ENCODE data around the gene POU6F1. TPM values are rescaled to one million over a fixed set of nuclear protein-coding genes. Genes with fewer than 3 reads are reported as not detected.

POU6F1 gene
- total RNA-seq, 5 donors from 2014 or later (not counting 1 experiment from before 2014, with no cell fraction given), result 29.4 to 61.9 (median 45.4) TPM

- no peak overlapping the region for H3K4me3 Mint-ChIP-seq
- H3K27ac Mint-ChIP-seq, result peak overlapping the region in 1 of 2 donors; percentile 22
- peaks cover 8% of the 10 kb centered on the region for H3K36me3 Mint-ChIP-seq
- H3K9me3 Mint-ChIP-seq, result no peaks in the 10 kb centered on the region
- ATAC-seq (replicated peaks in 1 of 4) (no peak), DNase-seq (no peak)
- Histone ChIP-seq H3K27ac (ENCODE audit: low read length) (no peak overlapping the region), H3K27me3 (replicated peaks in 1 of 2; ENCODE audit: control insufficient read depth in 2 of 2, extremely low read depth in 1 of 2, insufficient read depth in 2 of 2, low read length in 1 of 2) (no peaks in the 10 kb centered on the region), H3K9me3 (no peaks in the 10 kb centered on the region), H3K4me3 (ENCODE audit: control insufficient read depth in 1 of 2, extremely low read depth in 1 of 2, low read length in 1 of 2) (no peak overlapping the region), H3K4me1 (ENCODE audit: control insufficient read depth in 1 of 2, extremely low read depth in 1 of 2, insufficient read depth in 2 of 2, low read length in 2 of 2) (no peaks in the 10 kb centered on the region), H3K36me3 (ENCODE audit: control insufficient read depth in 2 of 2, extremely low read depth in 1 of 2, insufficient read depth in 1 of 2, low read length in 1 of 2) (no peaks in the 10 kb centered on the region)
- no CpG with 5 or more reads among the region's 3 CpGs for WGBS (ENCODE audit: insufficient coverage)
- peaks cover 18 to 30% (median 29%) of the 10 kb centered on the region in 3 donors for H3K4me1 Mint-ChIP-seq
- POLR2A ChIA-PET, result no interaction called here
- CTCF ChIA-PET, result no interaction called here
- no peaks in the 10 kb centered on the region for H3K27me3 Mint-ChIP-seq
Observed at GRCh38 chr12:51156245-51156765, 61.6 kb downstream of the POU6F1 start.

GRCh38 chr12:51152953-51153352 lies 64.9 kb downstream of the POU6F1 start:
- DNase-seq, result no peak
- H3K4me1 Mint-ChIP-seq, result peaks cover 26 to 34% (median 33%) of the 10 kb centered on the region in 3 donors
- Histone ChIP-seq H3K36me3 (ENCODE audit: control insufficient read depth in 2 of 2, extremely low read depth in 1 of 2, insufficient read depth in 1 of 2, low read length in 1 of 2) (no peaks in the 10 kb centered on the region), H3K27me3 (replicated peaks in 1 of 2; ENCODE audit: control insufficient read depth in 2 of 2, extremely low read depth in 1 of 2, insufficient read depth in 2 of 2, low read length in 1 of 2) (no peaks in the 10 kb centered on the region), H3K4me1 (ENCODE audit: control insufficient read depth in 1 of 2, extremely low read depth in 1 of 2, insufficient read depth in 2 of 2, low read length in 2 of 2) (no peaks in the 10 kb centered on the region), H3K4me3 (ENCODE audit: control insufficient read depth in 1 of 2, extremely low read depth in 1 of 2, low read length in 1 of 2) (no peak overlapping the region), H3K9me3 (no peaks in the 10 kb centered on the region), H3K27ac (ENCODE audit: low read length) (no peak overlapping the region)
- POLR2A ChIA-PET, result no interaction called here
- H3K36me3 Mint-ChIP-seq, result peaks cover 14% of the 10 kb centered on the region
- H3K27ac Mint-ChIP-seq, result no peak overlapping the region
- H3K4me3 Mint-ChIP-seq, result no peak overlapping the region
- no CpG with 5 or more reads among the region's 1 CpG for WGBS (ENCODE audit: insufficient coverage)
- ATAC-seq (replicated peaks in 1 of 4), result no peak
- H3K9me3 Mint-ChIP-seq, result no peaks in the 10 kb centered on the region
- H3K27me3 Mint-ChIP-seq, result no peaks in the 10 kb centered on the region
- CTCF ChIA-PET, result no interaction called here

- Mint-ChIP-seq H3K27ac (no peak overlapping the region), H3K4me3 (no peak overlapping the region), H3K27me3 (no peaks in the 10 kb centered on the region), H3K4me1 (peaks cover 37 to 43% (median 39%) of the 10 kb centered on the region in 3 donors), H3K9me3 (no peaks in the 10 kb centered on the region), H3K36me3 (peaks cover 16% of the 10 kb centered on the region)
- H3K27me3 ChIP-seq (replicated peaks in 1 of 2; ENCODE audit: control insufficient read depth in 2 of 2, extremely low read depth in 1 of 2, insufficient read depth in 2 of 2, low read length in 1 of 2), result no peaks in the 10 kb centered on the region
- H3K36me3 ChIP-seq (ENCODE audit: control insufficient read depth in 2 of 2, extremely low read depth in 1 of 2, insufficient read depth in 1 of 2, low read length in 1 of 2), result peaks cover 0 to 2% of the 10 kb centered on the region in 2 donors
- ChIA-PET CTCF (no interaction called here), POLR2A (no interaction called here)
- ATAC-seq (replicated peaks in 1 of 4), result no peak
- 75% methylated on average over 2 of the region's 3 CpGs for WGBS (ENCODE audit: insufficient coverage)
- H3K27ac ChIP-seq (ENCODE audit: low read length), result no peak overlapping the region
- H3K9me3 ChIP-seq, result no peaks in the 10 kb centered on the region
- no peak for DNase-seq
- no peak overlapping the region for H3K4me3 ChIP-seq (ENCODE audit: control insufficient read depth in 1 of 2, extremely low read depth in 1 of 2, low read length in 1 of 2)
- no peaks in the 10 kb centered on the region for H3K4me1 ChIP-seq (ENCODE audit: control insufficient read depth in 1 of 2, extremely low read depth in 1 of 2, insufficient read depth in 2 of 2, low read length in 2 of 2)
Observed at GRCh38 chr12:51150777-51151176, 67.1 kb downstream of the POU6F1 start.

- no peak overlapping the region for H3K27ac Mint-ChIP-seq
- no peak overlapping the region for H3K4me3 Mint-ChIP-seq
- no peaks in the 10 kb centered on the region for H3K9me3 ChIP-seq
- no peak overlapping the region for H3K27ac ChIP-seq (ENCODE audit: low read length)
- ChIA-PET CTCF (no interaction called here), POLR2A (no interaction called here)
- ATAC-seq (replicated peaks in 1 of 4), result no peak
- H3K36me3 Mint-ChIP-seq, result peaks cover 28% of the 10 kb centered on the region
- no peaks in the 10 kb centered on the region for H3K27me3 ChIP-seq (replicated peaks in 1 of 2; ENCODE audit: control insufficient read depth in 2 of 2, extremely low read depth in 1 of 2, insufficient read depth in 2 of 2, low read length in 1 of 2)
- H3K27me3 Mint-ChIP-seq, result no peaks in the 10 kb centered on the region
- peaks cover 40 to 44% (median 43%) of the 10 kb centered on the region in 3 donors for H3K4me1 Mint-ChIP-seq
- H3K4me3 ChIP-seq (ENCODE audit: control insufficient read depth in 1 of 2, extremely low read depth in 1 of 2, low read length in 1 of 2), result no peak overlapping the region
- WGBS (ENCODE audit: insufficient coverage), result 80% methylated on average over 1 of the region's 1 CpG
- peaks cover 0 to 6% of the 10 kb centered on the region in 2 donors for H3K36me3 ChIP-seq (ENCODE audit: control insufficient read depth in 2 of 2, extremely low read depth in 1 of 2, insufficient read depth in 1 of 2, low read length in 1 of 2)
- no peak for DNase-seq
- no peaks in the 10 kb centered on the region for H3K9me3 Mint-ChIP-seq
- no peaks in the 10 kb centered on the region for H3K4me1 ChIP-seq (ENCODE audit: control insufficient read depth in 1 of 2, extremely low read depth in 1 of 2, insufficient read depth in 2 of 2, low read length in 2 of 2)
Observed at GRCh38 chr12:51147309-51147708, 70.6 kb downstream of the POU6F1 start.

- ATAC-seq (replicated peaks in 1 of 4) (no peak), DNase-seq (no peak)
- CTCF ChIA-PET, result interaction anchor here in 1 of 2 donors (0.6 kb wide), 1 partner anchor 366 kb away, joined by 3 read pairs; no protein-coding TSS in a partner anchor
- no peaks in the 10 kb centered on the region for H3K27me3 Mint-ChIP-seq
- peaks cover 25% of the 10 kb centered on the region for H3K36me3 Mint-ChIP-seq
- H3K4me3 Mint-ChIP-seq, result no peak overlapping the region
- H3K27ac ChIP-seq (ENCODE audit: low read length), result no peak overlapping the region
- H3K27ac Mint-ChIP-seq, result peak overlapping the region in 1 of 2 donors; percentile 56
- peaks cover 8 to 15% (median 9%) of the 10 kb centered on the region in 3 donors for H3K4me1 Mint-ChIP-seq
- 96% methylated on average over 3 of the region's 3 CpGs for WGBS (ENCODE audit: insufficient coverage)
- H3K4me1 ChIP-seq (ENCODE audit: control insufficient read depth in 1 of 2, extremely low read depth in 1 of 2, insufficient read depth in 2 of 2, low read length in 2 of 2), result no peaks in the 10 kb centered on the region
- no peaks in the 10 kb centered on the region for H3K9me3 Mint-ChIP-seq
- no peaks in the 10 kb centered on the region for H3K27me3 ChIP-seq (replicated peaks in 1 of 2; ENCODE audit: control insufficient read depth in 2 of 2, extremely low read depth in 1 of 2, insufficient read depth in 2 of 2, low read length in 1 of 2)
- no peak overlapping the region for H3K4me3 ChIP-seq (ENCODE audit: control insufficient read depth in 1 of 2, extremely low read depth in 1 of 2, low read length in 1 of 2)
- no peaks in the 10 kb centered on the region for H3K9me3 ChIP-seq
- H3K36me3 ChIP-seq (ENCODE audit: control insufficient read depth in 2 of 2, extremely low read depth in 1 of 2, insufficient read depth in 1 of 2, low read length in 1 of 2), result peaks cover 4 to 24% of the 10 kb centered on the region in 2 donors
- POLR2A ChIA-PET, result no interaction called here
Observed at GRCh38 chr12:51139292-51139844, 78.5 kb downstream of the POU6F1 start.

Other genes starting within 250 kb of the POU6F1 start
- gene SLC11A2, start 191.7 kb downstream of the POU6F1 start, total RNA-seq, result 10 to 100 TPM; 46.5 to 62.2 (median 52.3) TPM
- 10 to 100 TPM; 70.9 to 87.5 (median 71.9) TPM for gene LETMD1, start 169.7 kb downstream of the POU6F1 start, total RNA-seq
- 10 to 100 TPM; 24.4 to 37.3 (median 34.3) TPM for gene CSRNP2, start 134.5 kb downstream of the POU6F1 start, total RNA-seq
- gene TFCP2, start 44.9 kb downstream of the POU6F1 start, total RNA-seq, result 10 to 100 TPM; 26.8 to 31.8 (median 30.0) TPM
- 100 to 1,000 TPM; 275 to 308 (median 282) TPM for gene DAZAP2, start 20.8 kb upstream of the POU6F1 start, total RNA-seq
- gene SMAGP, start 52.4 kb upstream of the POU6F1 start, total RNA-seq, result 1 to 10 TPM; 3.2 to 5.3 (median 3.6) TPM
- gene BIN2, start 106.1 kb upstream of the POU6F1 start, total RNA-seq, result 100 to 1,000 TPM; 196 to 240 (median 202) TPM
- gene CELA1, start 128.6 kb upstream of the POU6F1 start, total RNA-seq, result 1 to 10 TPM in 2 of 5 donors, under 1 TPM in 3; 0.47 to 3.5 (median 0.88) TPM
- 10 to 100 TPM in 2 of 5 donors, 1 to 10 TPM in 3; 5.3 to 19.6 (median 7.9) TPM for gene GALNT6, start 173.3 kb upstream of the POU6F1 start, total RNA-seq
- 1 to 10 TPM in 3 of 5 donors, under 1 TPM in 2; 0.82 to 3.3 (median 1.1) TPM for gene SLC4A8, start 206.8 kb upstream of the POU6F1 start, total RNA-seq

Measured in T-cell (primary cell).